NCI-H2107 treated with DMSO at 0.1 percent for 48 hours (cell line): Measurements from ENCODE around the gene NPDC1.

Experiments
- DNase-seq: peaks from one replicate; lab custom pipeline; 2025; ENCODE audit not compliant: unreplicated experiment; lab: John Stamatoyannopoulos, UW

NPDC1 gene, protein sequence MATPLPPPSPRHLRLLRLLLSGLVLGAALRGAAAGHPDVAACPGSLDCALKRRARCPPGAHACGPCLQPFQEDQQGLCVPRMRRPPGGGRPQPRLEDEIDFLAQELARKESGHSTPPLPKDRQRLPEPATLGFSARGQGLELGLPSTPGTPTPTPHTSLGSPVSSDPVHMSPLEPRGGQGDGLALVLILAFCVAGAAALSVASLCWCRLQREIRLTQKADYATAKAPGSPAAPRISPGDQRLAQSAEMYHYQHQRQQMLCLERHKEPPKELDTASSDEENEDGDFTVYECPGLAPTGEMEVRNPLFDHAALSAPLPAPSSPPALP

DNA sequence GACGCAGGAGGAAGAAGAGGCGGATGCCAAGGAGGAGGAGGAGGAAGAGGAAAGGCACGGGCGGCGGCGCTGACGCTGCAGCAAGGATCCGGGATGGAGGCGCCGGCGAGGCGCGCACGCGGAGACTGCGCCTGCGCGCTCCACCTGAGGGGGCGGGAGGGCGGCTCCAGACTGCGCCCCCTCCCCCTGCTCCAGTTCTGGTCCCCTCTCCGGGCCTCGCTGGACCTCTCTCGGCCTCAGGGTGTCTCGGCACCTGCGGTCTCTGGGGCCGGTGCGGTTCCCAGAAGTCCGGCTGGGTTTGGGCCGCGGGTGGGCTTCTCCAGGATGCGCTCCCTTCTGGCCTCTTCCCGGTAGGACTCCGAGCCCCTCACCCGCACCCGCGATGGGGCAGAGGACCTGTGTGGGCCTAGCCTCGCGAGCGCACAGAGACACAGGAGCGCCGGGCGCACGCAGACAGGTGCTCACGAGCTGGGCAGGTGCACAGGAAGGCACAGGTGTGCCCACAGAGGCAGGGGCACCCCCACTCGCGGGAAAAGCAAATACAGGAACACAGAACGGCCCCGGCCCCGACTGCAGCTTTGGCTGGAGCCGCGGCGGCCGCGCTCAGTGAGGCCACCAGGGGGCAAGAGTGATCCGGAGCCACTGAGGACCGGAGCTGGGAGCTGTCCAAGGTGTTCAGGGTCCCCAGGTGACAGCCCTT is at the start of gene NPDC1:
Gene NPDC1 (minus strand): TSS at position 90 of the 700 bp plus-strand sequence. CDS start 188 bp downstream, outside the sequence.
- DNase-seq, result peak; percentile 88

DNA sequence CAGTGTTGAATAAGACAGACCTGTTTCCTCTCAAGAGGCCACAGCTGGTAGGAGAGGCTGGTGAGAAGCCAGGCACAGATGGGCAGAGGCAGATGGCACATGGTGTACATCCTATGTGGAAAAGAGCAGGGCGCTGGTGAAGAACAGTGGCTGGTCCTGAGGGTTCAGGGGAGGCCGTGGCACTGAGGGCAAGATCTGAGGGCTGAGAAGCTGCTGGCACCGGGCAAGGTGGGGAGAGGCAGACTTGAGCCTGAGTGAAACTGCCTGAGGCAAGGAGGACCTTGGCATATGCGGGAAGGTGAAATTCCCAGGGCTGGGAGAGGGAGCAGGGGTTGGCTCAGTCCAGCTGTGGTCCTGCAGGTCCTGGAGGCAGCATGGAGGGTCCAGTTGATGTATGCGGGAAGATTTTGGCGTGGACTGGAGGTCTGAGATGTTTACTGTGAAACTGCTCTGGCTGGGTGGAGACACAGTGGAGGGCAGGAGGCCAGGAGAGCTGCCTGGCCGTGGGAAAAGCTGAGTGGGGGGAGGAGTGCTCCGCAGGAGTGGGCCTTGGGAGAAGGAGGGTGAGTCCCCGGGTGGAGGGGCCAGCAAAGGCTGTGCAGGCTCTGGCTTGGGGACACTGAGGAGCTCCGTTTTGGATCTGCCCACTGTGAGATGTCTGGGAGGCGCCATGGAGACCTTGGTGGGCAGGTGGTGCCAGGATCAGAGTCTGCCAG is 43.4 kb upstream of the NPDC1 start:
- no peak for DNase-seq

DNA sequence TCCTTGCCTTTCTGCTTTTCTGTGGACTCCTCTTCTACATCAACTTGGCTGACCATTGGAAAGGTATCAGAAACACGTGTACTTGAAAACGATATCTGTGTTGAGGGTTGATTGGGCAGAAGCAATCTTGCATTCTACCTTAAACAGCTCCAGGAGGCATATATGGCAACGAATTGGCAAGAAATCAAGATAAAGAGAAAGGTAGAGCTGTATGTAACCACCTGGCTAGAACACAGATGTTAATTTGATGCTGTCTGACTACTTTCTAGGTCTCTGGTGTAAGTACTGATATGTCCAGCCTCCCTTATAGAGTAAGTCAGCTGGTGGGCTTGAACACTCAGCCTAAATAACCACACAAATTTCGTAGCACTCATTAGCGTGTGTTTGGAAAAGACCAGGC is 42.1 kb upstream of the NPDC1 start:
- peak; percentile 77 for DNase-seq

DNA sequence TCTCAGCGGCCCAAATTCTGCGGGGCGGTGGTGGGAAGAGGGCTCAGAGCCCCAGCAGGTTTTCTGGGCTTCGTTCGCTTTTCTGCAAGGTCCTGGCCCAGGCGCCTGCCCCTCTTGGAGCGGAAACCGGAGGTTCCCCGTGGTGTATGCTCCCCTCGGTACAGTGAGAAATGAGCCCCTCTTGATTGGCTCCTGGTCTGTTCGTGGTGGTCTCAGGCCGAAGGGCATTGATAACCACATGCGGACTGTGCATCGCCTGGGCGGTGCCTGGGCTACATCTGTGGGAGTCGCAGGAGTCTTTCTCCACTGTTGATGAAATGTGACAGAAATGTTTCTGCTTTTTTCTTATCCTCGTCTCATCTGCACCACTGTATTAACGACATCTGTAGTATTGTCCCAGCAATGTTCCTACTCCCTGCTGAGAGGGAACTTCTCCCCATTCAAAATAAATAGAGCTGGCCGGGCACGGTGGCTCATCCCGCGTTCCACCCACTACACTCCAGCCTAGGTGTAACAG is 41.5 kb upstream of the NPDC1 start:
- DNase-seq, result no peak

DNA sequence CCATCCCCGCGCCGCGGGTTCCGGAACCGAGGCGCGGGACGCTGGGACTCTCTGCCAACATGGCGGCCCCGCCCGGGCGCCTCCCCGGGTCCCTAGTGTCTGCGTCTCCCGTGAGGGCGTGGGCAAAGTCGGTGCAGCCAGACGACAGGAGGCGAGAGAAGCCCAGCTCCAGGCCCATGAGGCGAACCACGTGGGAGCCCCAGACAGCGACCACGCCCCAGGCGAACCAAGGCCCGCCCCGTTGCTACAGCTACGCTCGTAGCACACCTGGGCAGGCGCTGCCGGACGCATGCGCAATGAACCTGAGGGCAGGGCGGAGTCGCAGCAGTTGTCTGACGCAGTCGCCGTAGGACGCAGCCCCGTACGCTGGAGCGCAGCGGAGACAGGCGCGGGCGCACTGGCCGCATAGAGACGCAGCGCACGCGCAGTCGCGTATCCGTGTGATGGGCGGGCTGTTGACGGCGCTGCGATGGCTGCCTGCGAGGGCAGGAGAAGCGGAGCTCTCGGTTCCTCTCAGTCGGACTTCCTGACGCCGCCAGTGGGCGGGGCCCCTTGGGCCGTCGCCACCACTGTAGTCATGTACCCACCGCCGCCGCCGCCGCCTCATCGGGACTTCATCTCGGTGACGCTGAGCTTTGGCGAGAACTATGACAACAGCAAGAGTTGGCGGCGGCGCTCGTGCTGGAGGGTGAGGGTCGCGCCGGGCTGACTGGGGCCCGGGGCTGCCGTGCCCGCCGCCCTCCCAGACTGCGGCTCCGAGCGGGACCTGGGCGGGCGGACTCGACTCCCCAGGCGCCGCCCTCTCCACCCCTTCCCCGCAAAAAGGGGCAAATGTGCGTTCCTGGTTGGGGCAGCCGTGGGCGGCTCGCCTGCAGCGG is 40.8 kb upstream of the NPDC1 start, which contains the start of gene MAN1B1:
Gene MAN1B1 (plus strand): TSS at position 455 of the 878 bp plus-strand sequence. CDS start 15 bp downstream, at position 470.
- peak; percentile 97 for DNase-seq

DNA sequence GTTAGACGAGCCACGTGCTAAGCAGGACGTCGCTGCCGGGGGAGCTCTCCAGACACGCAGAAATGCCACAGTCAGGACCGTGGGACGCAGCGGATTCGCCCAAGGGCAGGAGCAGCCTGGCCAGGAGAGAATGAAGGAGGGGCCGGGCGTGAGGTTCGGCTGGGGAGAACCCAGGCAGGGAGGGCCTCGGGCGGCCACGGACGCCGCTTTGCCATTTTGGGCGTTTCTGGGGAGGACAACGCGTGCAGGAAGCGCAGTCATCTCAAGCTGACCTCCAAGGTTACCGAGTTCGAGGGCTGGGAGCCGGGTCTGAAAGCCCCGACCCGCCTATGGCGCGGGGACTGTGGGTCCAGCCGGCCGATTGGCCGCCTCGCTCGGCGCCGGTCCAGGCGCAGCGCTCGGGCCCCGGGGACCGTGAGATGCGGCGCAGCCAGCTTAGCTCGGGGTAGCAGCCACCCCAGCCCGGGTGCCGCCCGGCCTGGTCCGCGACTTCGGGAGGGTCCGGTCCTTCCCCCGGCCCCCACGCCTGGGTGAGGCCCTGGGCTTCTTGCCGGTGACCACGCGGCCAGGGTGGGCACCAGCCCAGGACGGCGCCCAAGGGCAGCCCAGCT is 40.0 kb upstream of the NPDC1 start:
- no peak for DNase-seq

DNA sequence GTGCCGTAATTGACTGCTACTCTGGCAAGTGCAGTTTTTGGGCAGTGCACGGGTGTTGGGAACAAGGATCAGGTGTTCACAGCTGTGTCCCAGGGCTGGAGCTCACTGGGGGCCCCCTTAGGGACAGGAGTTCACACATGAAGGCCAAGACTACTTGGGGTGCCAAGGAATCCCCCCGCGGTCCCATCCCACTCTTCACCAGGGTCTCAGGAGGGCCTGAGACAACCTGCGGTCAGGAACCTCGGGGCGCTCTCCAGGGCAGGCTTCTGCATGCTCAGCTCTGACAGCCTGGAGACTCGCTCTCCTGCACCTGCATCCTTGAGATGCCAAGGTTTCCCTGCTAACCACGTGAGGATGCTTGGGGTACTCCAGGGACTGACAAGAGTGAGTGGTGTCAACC is 38.5 kb upstream of the NPDC1 start:
- DNase-seq, result no peak

DNA sequence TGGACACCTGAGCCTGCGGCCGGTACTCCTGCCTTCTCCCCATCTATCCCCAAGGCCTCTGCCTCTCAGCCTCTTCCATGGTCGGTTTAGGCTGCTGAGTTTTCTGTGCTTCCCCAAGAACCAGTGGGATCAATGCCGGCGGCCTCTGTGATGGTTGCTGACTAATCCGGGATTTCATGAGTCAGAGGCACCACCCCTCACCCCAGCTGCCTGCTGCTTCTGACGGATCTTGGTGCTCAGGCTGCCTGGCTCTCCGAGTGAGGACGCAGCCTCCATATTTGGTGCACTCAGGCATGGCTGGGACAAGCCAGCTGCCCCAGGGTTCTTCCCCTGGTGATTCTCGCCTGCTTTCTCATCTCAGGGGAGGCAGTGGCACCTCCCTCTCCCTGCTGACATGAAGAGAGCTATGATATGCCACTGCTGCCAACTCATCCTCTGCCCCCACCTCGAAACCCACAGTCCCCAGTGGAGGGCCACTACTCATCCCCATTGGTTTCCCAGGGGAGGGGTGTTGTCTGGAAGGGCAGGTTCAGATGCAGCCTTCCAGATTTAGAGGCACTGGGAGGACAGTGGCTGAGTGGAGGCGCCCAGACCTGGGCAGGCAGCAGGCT is 37.5 kb upstream of the NPDC1 start:
- no peak for DNase-seq

DNA sequence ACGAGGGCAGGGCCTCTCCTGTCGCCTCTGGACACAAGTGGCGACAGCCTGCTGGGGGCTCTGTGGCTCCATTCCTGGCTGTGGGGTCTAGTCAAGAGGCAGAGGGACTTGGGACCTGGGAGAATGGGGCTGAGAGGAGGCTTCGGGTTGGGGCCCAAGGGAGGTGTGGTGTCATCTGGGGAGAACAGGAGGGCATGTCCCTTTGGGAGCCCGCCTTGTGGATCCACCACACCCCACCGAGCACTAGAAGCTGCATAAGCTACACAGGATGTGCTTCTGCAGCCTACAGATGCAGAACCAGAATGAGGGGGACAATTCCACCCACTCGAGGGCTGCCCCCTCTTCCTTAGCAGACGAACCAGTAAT is 36.9 kb upstream of the NPDC1 start:
- DNase-seq, result no peak

DNA sequence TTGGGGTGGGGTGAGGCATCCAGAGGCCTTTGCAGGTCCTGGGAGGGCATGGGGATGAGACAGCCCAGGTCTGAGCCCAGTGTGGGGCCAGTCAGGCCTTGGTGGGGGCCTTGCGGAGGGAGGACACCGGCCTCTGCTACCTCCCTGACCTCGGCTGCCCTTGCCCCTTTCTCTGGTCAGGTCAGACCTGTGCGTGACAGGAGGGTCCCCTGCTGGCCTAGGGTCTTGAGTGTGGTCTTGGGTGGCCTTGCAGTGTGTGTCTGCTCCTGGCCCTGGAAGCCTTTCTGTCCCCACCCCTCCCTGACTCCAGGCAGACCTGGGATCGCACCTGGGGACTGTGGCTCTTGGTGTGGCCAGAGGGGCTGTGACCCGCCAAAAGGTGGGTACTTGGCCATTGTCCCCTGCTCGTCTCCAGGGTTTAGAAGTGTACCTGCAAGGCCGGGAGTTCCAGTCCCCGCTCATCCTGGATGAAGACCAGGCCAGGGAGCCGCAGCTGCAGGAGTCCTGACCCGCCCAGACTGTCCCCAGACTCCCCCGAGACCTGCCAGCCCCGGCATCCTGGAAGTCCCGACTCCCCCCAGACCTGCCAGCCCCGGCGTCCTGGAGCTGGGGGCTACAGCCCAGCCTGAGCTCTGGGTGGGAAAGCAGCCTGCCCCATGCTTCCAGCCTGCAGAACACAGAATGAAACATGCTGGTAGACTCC is 36.4 kb upstream of the NPDC1 start:
- DNase-seq, result no peak

DNA sequence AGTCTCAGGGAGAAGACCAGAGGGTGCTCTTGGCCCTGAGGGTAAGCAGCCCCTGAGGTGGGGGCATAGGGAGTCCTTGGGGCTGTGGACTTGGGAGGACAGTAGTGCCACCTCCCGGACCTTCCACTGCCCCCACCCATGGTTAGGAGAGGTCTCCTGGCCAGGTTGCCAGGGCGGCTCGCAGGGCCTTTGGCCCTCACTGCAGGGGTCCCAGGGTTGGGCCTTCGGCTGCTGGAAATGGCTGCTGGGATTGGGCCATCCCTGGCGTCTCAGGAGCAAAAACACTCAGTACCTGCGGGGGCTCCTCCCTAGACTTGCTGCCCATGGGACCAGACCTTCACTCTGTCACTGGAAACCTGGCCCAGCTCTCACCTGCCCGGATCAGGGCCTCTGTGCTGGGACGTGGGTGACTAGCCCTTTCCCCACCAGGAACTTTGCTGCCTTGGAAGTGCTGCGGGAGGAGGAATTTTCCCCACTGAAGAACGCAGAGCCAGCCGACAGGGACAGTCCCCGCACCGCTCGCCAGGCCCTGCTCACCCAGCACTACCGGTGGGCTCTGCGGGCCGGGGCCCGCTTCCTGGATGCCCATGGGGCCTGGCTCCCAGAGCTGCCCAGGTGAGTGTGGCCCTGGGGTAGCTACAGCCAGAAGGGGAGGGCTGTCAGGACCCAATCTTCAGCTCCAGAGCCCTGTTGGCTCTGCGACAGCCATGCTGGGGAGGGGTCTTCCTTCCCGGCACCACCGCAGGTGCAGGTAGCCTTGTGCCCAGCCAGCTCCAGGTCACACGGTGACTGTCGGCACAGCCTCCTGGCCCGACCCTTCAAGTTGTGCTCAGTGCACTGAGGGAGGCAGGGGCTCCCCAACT is 34.5 kb upstream of the NPDC1 start:
- DNase-seq, result no peak

DNA sequence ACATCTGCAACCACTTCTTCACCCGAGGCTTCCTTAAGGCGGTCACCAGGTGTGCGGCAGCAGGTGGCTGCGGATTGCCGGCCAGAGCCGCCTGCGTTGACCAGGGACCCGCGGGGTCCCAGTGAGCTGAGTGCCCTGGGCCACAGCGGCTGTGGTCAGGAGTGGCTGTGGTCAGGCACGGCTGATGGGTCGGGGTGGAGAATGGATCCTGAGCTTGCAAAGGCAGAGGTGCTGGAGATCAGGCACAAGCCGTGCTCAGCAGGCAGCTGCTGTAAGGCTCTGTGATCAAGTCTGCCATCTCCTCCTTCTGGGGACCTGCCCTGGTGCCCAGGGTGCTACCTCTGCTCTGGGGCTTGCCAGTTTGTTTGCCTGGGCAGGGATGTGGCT is 33.4 kb upstream of the NPDC1 start:
- DNase-seq, result no peak

DNA sequence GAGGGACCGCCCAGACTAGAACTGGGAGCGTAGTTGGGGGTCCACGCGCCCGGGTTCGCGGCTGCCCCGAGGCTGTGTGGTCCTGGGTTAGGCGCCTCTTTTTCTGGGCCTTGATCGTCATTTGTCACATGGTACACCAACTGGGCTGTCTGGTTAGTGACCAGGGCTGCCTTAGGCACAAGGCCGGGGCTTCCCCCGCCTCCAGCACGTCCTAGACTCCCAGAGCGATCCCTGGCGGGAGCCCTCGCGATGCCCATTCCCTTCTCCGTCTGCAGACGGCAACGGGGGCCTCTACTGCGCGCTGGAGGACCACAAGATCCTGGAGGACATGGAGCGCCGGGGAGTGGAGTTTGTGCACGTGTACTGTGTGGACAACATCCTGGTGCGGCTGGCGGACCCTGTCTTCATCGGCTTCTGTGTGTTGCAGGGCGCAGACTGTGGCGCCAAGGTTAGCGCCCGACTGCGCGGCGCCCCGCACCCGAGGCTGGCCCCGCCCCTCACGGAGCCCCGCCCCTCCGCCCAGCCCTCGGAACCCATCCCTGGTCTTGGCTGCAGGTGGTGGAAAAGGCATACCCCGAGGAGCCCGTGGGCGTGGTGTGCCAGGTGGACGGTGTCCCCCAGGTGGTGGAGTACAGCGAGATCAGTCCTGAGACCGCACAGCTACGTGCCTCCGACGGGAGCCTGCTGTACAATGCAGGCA is 32.9 kb upstream of the NPDC1 start:
- no peak for DNase-seq

DNA sequence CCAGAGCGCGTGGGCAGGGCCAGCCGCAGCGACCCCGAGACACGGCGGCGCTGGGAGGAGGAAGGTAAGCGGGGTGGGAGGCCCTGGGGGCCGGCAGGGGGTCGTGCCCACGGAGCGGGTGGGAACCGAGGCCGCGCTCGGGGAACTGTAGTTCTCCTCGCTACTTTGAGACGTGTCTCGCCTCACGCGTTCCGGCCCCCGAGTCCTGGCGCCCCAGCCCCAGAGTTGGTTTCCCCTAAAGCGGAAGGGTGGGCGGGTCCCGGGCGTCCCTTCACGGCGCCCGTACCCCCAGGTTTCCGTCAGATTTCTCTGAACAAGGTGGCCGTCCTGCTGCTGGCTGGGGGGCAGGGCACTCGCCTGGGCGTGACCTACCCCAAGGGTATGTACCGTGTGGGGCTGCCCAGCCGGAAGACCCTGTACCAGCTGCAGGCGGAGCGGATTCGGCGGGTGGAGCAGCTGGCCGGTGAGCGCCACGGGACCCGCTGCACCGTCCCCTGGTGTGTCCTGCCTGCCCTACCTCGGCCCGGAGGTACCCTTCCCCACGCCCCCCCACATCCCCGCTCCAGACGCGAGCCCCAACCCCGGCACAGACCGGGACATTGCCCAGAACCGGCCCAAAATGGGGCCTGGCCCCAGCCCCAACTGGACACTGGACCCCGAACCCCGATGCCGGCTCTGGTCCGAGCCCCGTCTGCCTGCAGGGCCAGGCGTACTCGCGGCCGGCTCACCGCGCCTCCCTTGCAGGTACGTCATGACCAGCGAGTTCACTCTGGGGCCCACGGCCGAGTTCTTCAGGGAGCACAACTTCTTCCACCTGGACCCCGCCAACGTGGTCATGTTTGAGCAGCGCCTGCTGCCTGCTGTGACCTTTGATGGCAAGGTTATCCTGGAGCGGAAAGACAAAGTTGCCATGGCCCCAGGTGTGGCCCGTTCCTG is 32.0 kb upstream of the NPDC1 start:
- DNase-seq, result no peak

DNA sequence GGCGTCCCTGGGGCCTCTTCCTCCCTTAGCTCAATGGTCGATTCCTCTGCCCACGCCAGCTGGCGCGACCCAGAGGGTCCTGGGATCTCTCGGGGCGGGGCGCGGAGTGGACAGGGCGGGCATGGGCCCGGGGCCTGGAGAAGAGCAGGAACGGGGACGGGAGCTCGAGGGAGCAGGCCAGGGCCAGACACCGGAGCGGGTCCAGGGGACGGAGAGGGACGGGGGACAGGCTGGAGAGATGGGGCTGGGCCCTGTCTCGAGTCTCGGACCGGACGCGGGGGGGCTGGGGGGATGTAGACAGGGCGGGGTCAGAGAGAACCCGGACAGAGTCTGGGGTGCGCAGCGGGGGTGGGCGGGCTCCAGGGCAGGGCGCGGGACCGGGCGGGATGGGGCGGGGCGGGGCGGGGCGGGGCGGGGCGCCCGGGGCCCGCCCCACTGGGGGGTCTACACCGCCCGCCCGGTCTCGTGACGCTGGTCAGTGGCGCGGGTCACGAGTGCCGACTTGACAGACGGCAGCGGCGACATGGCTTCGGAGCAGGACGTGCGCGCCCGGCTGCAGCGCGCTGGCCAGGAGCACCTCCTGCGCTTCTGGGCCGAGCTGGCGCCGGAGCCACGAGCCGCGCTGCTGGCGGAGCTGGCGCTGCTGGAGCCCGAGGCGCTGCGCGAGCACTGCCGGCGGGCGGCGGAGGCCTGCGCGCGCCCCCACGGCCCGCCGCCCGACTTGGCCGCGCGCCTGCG is 31.2 kb upstream of the NPDC1 start, which contains the start of gene UAP1L1:
Gene UAP1L1 (plus strand): TSS at position 508 of the 738 bp plus-strand sequence. CDS start 16 bp downstream, at position 524.
- no peak for DNase-seq

DNA sequence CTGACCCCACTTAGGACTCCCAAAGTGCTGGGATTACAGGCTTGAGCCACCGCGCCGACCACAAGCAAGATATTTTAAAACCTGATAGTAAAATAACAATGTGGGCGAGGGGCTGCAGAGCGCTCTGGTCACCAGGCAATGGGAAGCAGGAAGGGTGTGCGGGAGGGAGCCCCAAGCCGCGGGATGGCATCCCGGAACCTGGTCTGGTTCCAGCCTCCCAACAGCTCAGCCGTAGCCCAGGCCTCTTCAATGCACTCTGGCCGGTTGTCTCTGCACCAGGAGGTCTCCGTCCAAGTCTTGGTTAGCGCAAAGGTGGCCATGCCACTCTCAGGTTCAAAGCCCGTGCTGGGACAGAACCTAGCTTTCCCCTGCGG is 30.6 kb upstream of the NPDC1 start:
- DNase-seq, result no peak
